SK-N-SH (cell line): ENCODE results near the gene KIAA2012. TPM values are rescaled to one million over a fixed set of nuclear protein-coding genes. Genes with fewer than 3 reads are reported as not detected.

Source experiments
- CTCF ChIA-PET: fragments of 300-600, 350-600 bp; formaldehyde crosslinking; extraction: SDS; loops from one replicate; lab custom pipeline; 2021; lab: Yijun Ruan, JAX
- POLR2A ChIA-PET: fragments of 350-600 bp; sonication (Branson Sonifier 250); formaldehyde crosslinking; extraction: SDS; loops from one replicate; lab custom pipeline; 2020; ENCODE audit warnings: antibody characterized with exemption, inconsistent platforms; lab: Yijun Ruan, JAX
- DNase-seq: peaks from one replicate; pipeline ENCODE4 v3.0.0; 2012
- H2AFZ ChIP-seq: fragments of 200-600 bp; sonication (generic); 2 replicates; pipeline ENCODE4 v1.8.1; 2016; ENCODE audit warnings: antibody characterized with exemption, mild to moderate bottlenecking, low read depth
- H3F3A ChIP-seq: fragments of 200-600 bp; sonication (generic); replicated peaks from 2 replicates; pipeline ENCODE3; 2016; ENCODE audit warnings: antibody characterized with exemption, mild to moderate bottlenecking; ENCODE audit not compliant: insufficient read depth
- H3K27ac ChIP-seq, 2 experiments: fragments of 200-500 bp in 1 of 2; fragments of 200-600 bp in 1 of 2; sonication (Bioruptor generic) in 1 of 2; sonication (generic), shearing (Covaris generic) in 1 of 2; 2 replicates each; pipeline versions ENCODE4 v1.5.1 to v1.6.1; 2014 to 2016; ENCODE audit warnings: low read depth in 2 of 2, inconsistent platforms in 1 of 2, low read length in 1 of 2, mild to moderate bottlenecking in 1 of 2, mixed read lengths in 1 of 2
- H3K27me3 ChIP-seq: fragments of 200-600 bp; sonication (generic), shearing (Covaris generic); 2 replicates; pipeline ENCODE4 v1.6.1; 2016; ENCODE audit warnings: mixed run types; ENCODE audit not compliant: insufficient read depth
- H3K36me3 ChIP-seq, 2 experiments: fragments of 200-500 bp in 1 of 2; fragments of 200-600 bp in 1 of 2; sonication (Bioruptor generic) in 1 of 2; sonication (generic) in 1 of 2; replicated peaks in 1 of 2; 2 replicates each; pipeline versions ENCODE3 to v1.5.1; 2014 to 2016; ENCODE audit warnings: low read length in 1 of 2, mild to moderate bottlenecking in 1 of 2; ENCODE audit not compliant: insufficient read depth in 2 of 2, control insufficient read depth in 1 of 2
- H3K4me1 ChIP-seq, 2 experiments: fragments of 200-500 bp in 1 of 2; fragments of 200-600 bp in 1 of 2; sonication (Bioruptor generic) in 1 of 2; sonication (generic), shearing (Covaris generic) in 1 of 2; 2 replicates each; pipeline versions ENCODE4 v1.5.1 to v1.6.1; 2014 to 2016; ENCODE audit warnings: low read depth in 1 of 2, low read length in 1 of 2, mixed run types in 1 of 2; ENCODE audit not compliant: insufficient read depth in 2 of 2, control insufficient read depth in 1 of 2
- H3K4me2 ChIP-seq: fragments of 200-600 bp; sonication (generic), shearing (Covaris generic); 2 replicates; pipeline ENCODE4 v1.6.1; 2017; ENCODE audit warnings: mixed run types
- H3K4me3 ChIP-seq, 2 experiments: fragments of 200-500 bp in 1 of 2; fragments of 200-600 bp in 1 of 2; sonication (Bioruptor generic) in 1 of 2; sonication (generic), shearing (Covaris generic) in 1 of 2; 2 replicates each; pipeline versions ENCODE4 v1.5.1 to v1.8.1; 2014 to 2016; ENCODE audit warnings: low read depth in 2 of 2, inconsistent platforms in 1 of 2, low read length in 1 of 2, mild to moderate bottlenecking in 1 of 2, mixed read lengths in 1 of 2, moderate library complexity in 1 of 2
- H3K79me2 ChIP-seq: fragments of 200-600 bp; sonication (generic); 2 replicates; pipeline ENCODE4 v1.8.1; 2017; ENCODE audit warnings: mild to moderate bottlenecking; ENCODE audit not compliant: insufficient read depth
- H3K9ac ChIP-seq: fragments of 200-600 bp; sonication (generic); 2 replicates; pipeline ENCODE4 v1.6.1; 2017; ENCODE audit warnings: mixed run types
- H3K9me2 ChIP-seq: fragments of 200-600 bp; sonication (generic); 2 replicates; pipeline ENCODE4 v1.6.1; 2017; ENCODE audit warnings: mixed run types
- H3K9me3 ChIP-seq: fragments of 200-600 bp; sonication (generic); 2 replicates; pipeline ENCODE4 v1.6.1; 2017; ENCODE audit warnings: mixed run types, mild to moderate bottlenecking, moderate library complexity
- H4K20me1 ChIP-seq: fragments of 200-600 bp; sonication (generic); 2 replicates; pipeline ENCODE4 v1.6.1; 2017; ENCODE audit warnings: mild to moderate bottlenecking, mixed run types; ENCODE audit not compliant: insufficient read depth
- CHD2 ChIP-seq: fragments of 150-350 bp; IDR thresholded peaks from 2 replicates; pipeline ENCODE4 v1.6.1; 2018; ENCODE audit warnings: low read length; ENCODE audit not compliant: partially characterized antibody
- FOXM1 ChIP-seq: IDR thresholded peaks from 2 replicates; pipeline ENCODE4 v1.4.0; 2012; ENCODE audit warnings: low read depth, mild to moderate bottlenecking
- GATA2 ChIP-seq: sonication (generic); formaldehyde crosslinking; IDR thresholded peaks from 2 replicates; pipeline ENCODE4 v1.5.0; 2020; ENCODE audit warnings: mild to moderate bottlenecking, missing genetic modification reagents
- JUND ChIP-seq: IDR thresholded peaks from 2 replicates; pipeline ENCODE4 v1.4.0; 2012
- MEF2A ChIP-seq: IDR thresholded peaks from 2 replicates; pipeline ENCODE4 v1.4.0; 2012; ENCODE audit warnings: low read depth, borderline replicate concordance
- MXI1 ChIP-seq: IDR thresholded peaks from 2 replicates; pipeline ENCODE4 v1.6.1; 2012; ENCODE audit warnings: mild to moderate bottlenecking, low read depth, low read length, improper control_type of control experiment
- NFIC ChIP-seq: IDR thresholded peaks from 2 replicates; pipeline ENCODE4 v1.4.0; 2012; ENCODE audit warnings: borderline replicate concordance
- RCOR1 ChIP-seq: fragments of 150-350 bp; IDR thresholded peaks from 2 replicates; pipeline ENCODE4 v1.6.1; 2017; ENCODE audit warnings: antibody characterized with exemption, low read length
- RXRA ChIP-seq: IDR thresholded peaks from 2 replicates; pipeline ENCODE4 v1.4.0; 2012; ENCODE audit warnings: low read depth, mild to moderate bottlenecking, borderline replicate concordance
- TAF1 ChIP-seq: IDR thresholded peaks from 2 replicates; pipeline ENCODE4 v1.6.1; 2012; ENCODE audit warnings: low read depth, mild to moderate bottlenecking, low read length, moderate library complexity, borderline replicate concordance
- WGBS: methylation state at CpG from one replicate; pipeline ENCODE4 v1.1.6; 2017; ENCODE audit warnings: low lambda C conversion rate; 5-methylcytosine and 5-hydroxymethylcytosine counted together
- polyA plus RNA-seq, 3 experiments: library from polyadenylated mRNA; depleted of rRNA; stranded (reverse); fragments of >200 nt; gene quantifications; 2 replicates each; pipeline ENCODE4 v1.2.3, GENCODE V29; 2012
- TF ChIP-seq, protein P1 (sequence below): fragments of 200-600 bp; sonication (generic); IDR thresholded peaks from 2 replicates; pipeline ENCODE4 v1.6.1; 2017; ENCODE audit warnings: antibody characterized with exemption, mild to moderate bottlenecking, moderate library complexity

KIAA2012 gene
- polyA plus RNA-seq, 1 of the 3 experiments (the other 2 are of a cell fraction): 0.07 TPM

DNA sequence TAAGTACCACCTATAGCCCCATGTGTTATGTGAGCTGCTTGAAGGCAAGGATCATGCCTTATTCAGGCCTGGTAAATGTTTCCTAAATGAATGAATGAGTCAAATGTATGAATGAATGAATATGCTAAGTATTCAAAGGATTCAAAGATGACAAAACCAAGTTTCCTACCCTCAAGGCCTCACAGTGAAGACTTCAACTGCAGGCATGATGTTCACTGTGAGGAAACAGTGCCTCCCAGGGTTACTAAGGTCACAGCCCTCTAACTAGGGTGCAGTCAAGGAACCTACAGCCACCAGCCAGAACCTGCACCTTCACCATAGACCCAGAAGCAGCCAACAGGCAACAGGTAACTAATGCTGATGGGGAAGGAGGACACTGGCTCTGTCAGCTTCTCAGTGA, 96.1 kb downstream of the KIAA2012 start:
- CTCF ChIA-PET: interaction anchor here (0.6 to 3.0 kb wide), 5 partner anchors 9 to 309 kb away, joined by 3 to 19 read pairs (median 3); no protein-coding TSS in a partner anchor
- DNase-seq: no peak

DNA sequence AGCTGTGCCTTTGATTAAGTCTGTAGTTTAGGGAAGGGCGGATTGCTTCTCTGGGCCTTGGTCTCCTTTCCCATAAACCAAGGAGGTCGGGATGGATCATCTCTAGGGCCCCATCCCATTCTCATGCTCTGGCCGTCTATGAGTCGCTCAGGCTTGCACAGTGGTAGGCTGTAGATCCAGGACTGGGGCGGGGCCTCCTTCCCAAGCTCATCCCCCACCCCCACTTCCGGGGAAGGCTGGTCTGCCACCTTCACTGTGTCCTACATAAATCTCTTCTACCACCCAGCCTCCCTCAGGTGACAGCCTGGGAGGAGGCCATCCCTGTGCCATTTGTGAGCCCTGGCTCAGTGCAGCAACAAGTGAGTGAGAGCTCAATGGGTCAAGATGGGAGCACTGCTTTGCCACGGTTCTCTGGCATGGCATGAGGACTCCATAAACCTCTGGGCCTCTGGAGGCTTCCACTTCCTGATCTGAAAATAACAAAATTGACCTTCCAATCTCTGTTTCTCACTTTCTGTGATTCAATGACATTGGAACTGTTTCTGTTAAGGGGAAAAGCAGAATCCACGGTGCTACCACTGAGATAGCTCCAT, 96.9 kb downstream of the KIAA2012 start:
- Histone ChIP-seq H2AFZ (no peak overlapping the region), H3K9ac (no peak overlapping the region), H3K79me2 (no peaks in the 10 kb centered on the region), H3K27me3 (no peaks in the 10 kb centered on the region), H3K4me3 (no peak overlapping the region), H3K36me3 (no peaks in the 10 kb centered on the region), H3K9me2 (no peaks in the 10 kb centered on the region), H3K4me2 (no peak overlapping the region), H3F3A (no peaks in the 10 kb centered on the region), H4K20me1 (no peaks in the 10 kb centered on the region), H3K4me1 (peaks cover 0 to 4% of the 10 kb centered on the region in 2 experiments; a peak in 1 of 4 replicates), H3K9me3 (no peaks in the 10 kb centered on the region), H3K27ac (no peak overlapping the region)
- 93% methylated on average over 2 of the region's 8 CpGs for WGBS
- ChIA-PET CTCF (interaction anchor here (0.6 to 3.0 kb wide), 6 partner anchors 9 to 310 kb away, joined by 3 to 19 read pairs (median 6); no protein-coding TSS in a partner anchor), POLR2A (no interaction called here)
- DNase-seq: no peak
- TF ChIP-seq TAF1: no peak
- no peak for TF ChIP-seq RXRA
- TF ChIP-seq GATA2: no peak
- no peak for TF ChIP-seq NFIC
- TF ChIP-seq CHD2: no peak

More for the DNA sequence above, 96.1 kb downstream of the KIAA2012 start:
- Histone ChIP-seq H3K27ac (no peak overlapping the region), H3F3A (no peaks in the 10 kb centered on the region), H2AFZ (no peak overlapping the region), H3K4me3 (no peak overlapping the region), H3K79me2 (no peaks in the 10 kb centered on the region), H4K20me1 (no peaks in the 10 kb centered on the region), H3K36me3 (no peaks in the 10 kb centered on the region), H3K9ac (no peak overlapping the region), H3K9me3 (no peaks in the 10 kb centered on the region), H3K4me1 (peaks cover 0 to 6% of the 10 kb centered on the region in 2 experiments; a peak in 1 of 4 replicates)
- POLR2A ChIA-PET: no interaction called here
- TF ChIP-seq NFIC (no peak), MXI1 (no peak), JUND (no peak), FOXM1 (no peak), MEF2A (no peak), RCOR1 (no peak)
- TF ChIP-seq, protein P1, sequence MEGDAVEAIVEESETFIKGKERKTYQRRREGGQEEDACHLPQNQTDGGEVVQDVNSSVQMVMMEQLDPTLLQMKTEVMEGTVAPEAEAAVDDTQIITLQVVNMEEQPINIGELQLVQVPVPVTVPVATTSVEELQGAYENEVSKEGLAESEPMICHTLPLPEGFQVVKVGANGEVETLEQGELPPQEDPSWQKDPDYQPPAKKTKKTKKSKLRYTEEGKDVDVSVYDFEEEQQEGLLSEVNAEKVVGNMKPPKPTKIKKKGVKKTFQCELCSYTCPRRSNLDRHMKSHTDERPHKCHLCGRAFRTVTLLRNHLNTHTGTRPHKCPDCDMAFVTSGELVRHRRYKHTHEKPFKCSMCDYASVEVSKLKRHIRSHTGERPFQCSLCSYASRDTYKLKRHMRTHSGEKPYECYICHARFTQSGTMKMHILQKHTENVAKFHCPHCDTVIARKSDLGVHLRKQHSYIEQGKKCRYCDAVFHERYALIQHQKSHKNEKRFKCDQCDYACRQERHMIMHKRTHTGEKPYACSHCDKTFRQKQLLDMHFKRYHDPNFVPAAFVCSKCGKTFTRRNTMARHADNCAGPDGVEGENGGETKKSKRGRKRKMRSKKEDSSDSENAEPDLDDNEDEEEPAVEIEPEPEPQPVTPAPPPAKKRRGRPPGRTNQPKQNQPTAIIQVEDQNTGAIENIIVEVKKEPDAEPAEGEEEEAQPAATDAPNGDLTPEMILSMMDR: no peak
- TF ChIP-seq, all 33 proteins: peak for 0
- no peaks in the 10 kb centered on the region for H3K9me2 ChIP-seq
- no peaks in the 10 kb centered on the region for H3K27me3 ChIP-seq
- H3K4me2 ChIP-seq: no peak overlapping the region
